GM23248 (cell line): ENCODE measurements around the gene MRPL42. TPM values are rescaled to one million over a fixed set of nuclear protein-coding genes. Genes with fewer than 3 reads are reported as not detected.

ENCODE experiments used
- DNase-seq: peaks from one replicate; pipeline ENCODE4 v3.0.0-alpha.2; 2015
- H2AFZ ChIP-seq: fragments of 200-600 bp; sonication (generic); 2 replicates; pipeline ENCODE4 v1.6.1; 2016; ENCODE audit warnings: antibody characterized with exemption
- H3F3A ChIP-seq: fragments of 200-600 bp; sonication (generic); 2 replicates; pipeline ENCODE4 v1.6.1; 2016; ENCODE audit warnings: mild to moderate bottlenecking, antibody characterized with exemption, mixed run types; ENCODE audit not compliant: insufficient read depth
- H3K27ac ChIP-seq: fragments of 200-600 bp; sonication (generic); 2 replicates; pipeline ENCODE4 v1.5.1; 2016; ENCODE audit warnings: mild to moderate bottlenecking
- H3K27me3 ChIP-seq: fragments of 200-600 bp; sonication (generic); replicated peaks from 2 replicates; pipeline ENCODE4 v1.6.1; 2016; ENCODE audit warnings: mild to moderate bottlenecking; ENCODE audit not compliant: insufficient read depth
- H3K36me3 ChIP-seq: fragments of 200-600 bp; sonication (generic); 2 replicates; pipeline ENCODE4 v1.6.1; 2016; ENCODE audit warnings: low read depth, mild to moderate bottlenecking
- H3K4me1 ChIP-seq: fragments of 200-600 bp; sonication (generic); 2 replicates; pipeline ENCODE4 v1.6.1; 2016; ENCODE audit warnings: mild to moderate bottlenecking; ENCODE audit not compliant: insufficient read depth
- H3K4me2 ChIP-seq: fragments of 200-600 bp; sonication (generic); one replicate; pipeline ENCODE4 v1.6.1; 2016; ENCODE audit warnings: mild to moderate bottlenecking; ENCODE audit not compliant: unreplicated experiment
- H3K4me3 ChIP-seq: fragments of 200-600 bp; sonication (generic); 2 replicates; pipeline ENCODE4 v1.5.1; 2016; ENCODE audit warnings: mild to moderate bottlenecking
- H3K79me2 ChIP-seq: fragments of 200-600 bp; sonication (generic); 2 replicates; pipeline ENCODE4 v1.6.1; 2016; ENCODE audit warnings: mild to moderate bottlenecking; ENCODE audit not compliant: insufficient read depth
- H3K9ac ChIP-seq: fragments of 200-600 bp; sonication (generic); 2 replicates; pipeline ENCODE4 v1.6.1; 2016; ENCODE audit warnings: mild to moderate bottlenecking
- H3K9me2 ChIP-seq: fragments of 200-600 bp; sonication (generic); 2 replicates; pipeline ENCODE4 v1.6.1; 2016; ENCODE audit warnings: mixed run types, mild to moderate bottlenecking, moderate library complexity; ENCODE audit not compliant: insufficient read depth
- H3K9me3 ChIP-seq: fragments of 200-600 bp; sonication (generic); one replicate; pipeline ENCODE4 v1.6.1; 2017; ENCODE audit warnings: low read depth
- H4K20me1 ChIP-seq: fragments of 200-600 bp; sonication (generic); 2 replicates; pipeline ENCODE4 v1.6.0; 2016; ENCODE audit not compliant: insufficient read depth
- EZH2 ChIP-seq: fragments of 200-600 bp; sonication (generic); IDR thresholded peaks from 2 replicates; pipeline ENCODE4 v1.6.1; 2018; ENCODE audit warnings: antibody characterized with exemption, mild to moderate bottlenecking; ENCODE audit not compliant: insufficient read depth, poor library complexity, severe bottlenecking
- EZH2phosphoT487 ChIP-seq: fragments of 200-600 bp; sonication (generic); IDR thresholded peaks from 2 replicates; pipeline ENCODE4 v1.6.1; 2018; ENCODE audit warnings: antibody characterized with exemption, moderate library complexity, mild to moderate bottlenecking, low read depth; ENCODE audit not compliant: insufficient read depth
- WGBS, 2 experiments: methylation state at CpG; one replicate each; pipeline ENCODE4 v1.1.6; 2015 to 2017; ENCODE audit warnings: low lambda C conversion rate in 2 of 2, low coverage in 1 of 2; ENCODE audit errors: missing lambda C conversion rate in 2 of 2; 5-methylcytosine and 5-hydroxymethylcytosine counted together
- in situ Hi-C: fragments of 300-500 bp; cut with MboI; formaldehyde crosslinking; loops from 2 replicates; pipeline ENCODE4 v1.15.0; 2020
- polyA plus RNA-seq: library from polyadenylated mRNA; unstranded; fragments of >200 nt; fragmentation: Nextera tagmentation; extraction: Ambion mirVana; gene quantifications from 2 replicates; pipeline ENCODE4 v1.2.1, GENCODE V29; 2016
- total RNA-seq: library from RNA; depleted of rRNA; stranded (reverse); fragments of >200 nt; shearing (Covaris generic); gene quantifications from 2 replicates; pipeline ENCODE4 v1.2.3, GENCODE V29; 2014

The MRPL42 gene
- total and polyA plus RNA-seq, 2 experiments from 2014 or later: 75.0 to 87.2 TPM

- Histone ChIP-seq H3K9me3 (no peaks in the 10 kb centered on the region), H3K4me3 (no peak overlapping the region), H3K4me1 (peaks cover 2% of the 10 kb centered on the region), H3K9me2 (no peaks in the 10 kb centered on the region), H3K4me2 (no peak overlapping the region), H4K20me1 (no peaks in the 10 kb centered on the region), H3F3A (peaks cover 4% of the 10 kb centered on the region; the same call in 1 of the 2 replicates), H3K27me3 (no peaks in the 10 kb centered on the region), H3K79me2 (no peaks in the 10 kb centered on the region), H3K27ac (no peak overlapping the region), H3K36me3 (no peaks in the 10 kb centered on the region), H3K9ac (no peak overlapping the region), H2AFZ (no peak overlapping the region)
- DNase-seq: no peak
- 90 to 93% methylated on average over 5 of the region's 5 CpGs for WGBS, 2 experiments
- TF ChIP-seq EZH2phosphoT487 (no peak), EZH2 (no peak)
- in situ Hi-C loops: no loop called here
Measured at GRCh38 chr12:93459097-93459496, 8.2 kb upstream of the MRPL42 start.

- H3K9me3 ChIP-seq: no peaks in the 10 kb centered on the region
- H3K4me3 ChIP-seq: no peak overlapping the region
- DNase-seq: no peak
- H4K20me1 ChIP-seq: no peaks in the 10 kb centered on the region
- TF ChIP-seq EZH2 (no peak), EZH2phosphoT487 (no peak)
- H3F3A ChIP-seq: no peaks in the 10 kb centered on the region
- in situ Hi-C loops: no loop called here
- H2AFZ ChIP-seq: no peak overlapping the region
- no peaks in the 10 kb centered on the region for H3K36me3 ChIP-seq
- H3K4me1 ChIP-seq: no peaks in the 10 kb centered on the region
- WGBS, 2 experiments: 68 to 69% methylated on average over 6 of the region's 6 CpGs
- H3K79me2 ChIP-seq: no peaks in the 10 kb centered on the region
- no peaks in the 10 kb centered on the region for H3K9me2 ChIP-seq
- no peaks in the 10 kb centered on the region for H3K27me3 ChIP-seq
- no peak overlapping the region for H3K4me2 ChIP-seq
- no peak overlapping the region for H3K9ac ChIP-seq
- no peak overlapping the region for H3K27ac ChIP-seq
Measured at GRCh38 chr12:93460003-93460402, 7.3 kb upstream of the MRPL42 start.

- no peak for DNase-seq
- TF ChIP-seq EZH2 (no peak), EZH2phosphoT487 (no peak)
- Histone ChIP-seq H3K4me3 (no peak overlapping the region), H2AFZ (no peak overlapping the region), H3K79me2 (no peaks in the 10 kb centered on the region), H3K9me3 (no peaks in the 10 kb centered on the region), H3K4me1 (no peaks in the 10 kb centered on the region), H3K27me3 (no peaks in the 10 kb centered on the region), H3K9ac (no peak overlapping the region), H3K36me3 (no peaks in the 10 kb centered on the region), H3F3A (no peaks in the 10 kb centered on the region), H3K27ac (no peak overlapping the region), H3K9me2 (no peaks in the 10 kb centered on the region), H3K4me2 (no peak overlapping the region), H4K20me1 (no peaks in the 10 kb centered on the region)
- WGBS, 2 experiments: 78 to 82% methylated on average over 7 of the region's 7 CpGs
- in situ Hi-C loops: no loop called here
Measured at GRCh38 chr12:93460902-93461301, 6.4 kb upstream of the MRPL42 start.

GRCh38 chr12:93461503-93461902 is 5.8 kb upstream of the MRPL42 start:
- Histone ChIP-seq H2AFZ (no peak overlapping the region), H4K20me1 (no peaks in the 10 kb centered on the region), H3K27ac (no peak overlapping the region), H3K4me3 (no peak overlapping the region), H3K9ac (no peak overlapping the region), H3F3A (no peaks in the 10 kb centered on the region), H3K4me2 (no peak overlapping the region), H3K27me3 (no peaks in the 10 kb centered on the region), H3K9me2 (no peaks in the 10 kb centered on the region), H3K36me3 (no peaks in the 10 kb centered on the region), H3K9me3 (no peaks in the 10 kb centered on the region), H3K4me1 (no peaks in the 10 kb centered on the region), H3K79me2 (no peaks in the 10 kb centered on the region)
- in situ Hi-C loops: no loop called here
- DNase-seq: no peak
- WGBS, 2 experiments: 78 to 80% methylated on average over 3 of the region's 3 CpGs
- TF ChIP-seq EZH2phosphoT487 (no peak), EZH2 (no peak)

- Histone ChIP-seq H3K4me1 (peaks cover 18% of the 10 kb centered on the region), H3K79me2 (peaks cover 33% of the 10 kb centered on the region), H3K9ac (no peak overlapping the region), H3K9me2 (no peaks in the 10 kb centered on the region), H3F3A (no peaks in the 10 kb centered on the region), H2AFZ (no peak overlapping the region), H3K27ac (no peak overlapping the region), H3K27me3 (no peaks in the 10 kb centered on the region), H4K20me1 (no peaks in the 10 kb centered on the region), H3K36me3 (peaks cover 10% of the 10 kb centered on the region), H3K9me3 (no peaks in the 10 kb centered on the region), H3K4me2 (no peak overlapping the region), H3K4me3 (no peak overlapping the region)
- no peak for TF ChIP-seq EZH2phosphoT487
- DNase-seq: no peak
- in situ Hi-C loops: no loop called here
- 88 to 90% methylated on average over 5 of the region's 5 CpGs for WGBS, 2 experiments
Measured at GRCh38 chr12:93465841-93466240, 1.5 kb upstream of the MRPL42 start.
